ENCODE data around the gene RNU1-1. TPM values are rescaled to one million over a fixed set of nuclear protein-coding genes. Genes with fewer than 3 reads are reported as not detected.
"Not testable (repeated sequence)": the region's sequence is repeated elsewhere in the genome, so short reads cannot be mapped to it uniquely, and the experiment has no call there.

RNU1-1 gene
- total and polyA plus RNA-seq, 2 of the 8 experiments (the other 6 are each of a cell fraction or from before 2014, with no cell fraction given): 145 to 1,303 TPM

DNA sequence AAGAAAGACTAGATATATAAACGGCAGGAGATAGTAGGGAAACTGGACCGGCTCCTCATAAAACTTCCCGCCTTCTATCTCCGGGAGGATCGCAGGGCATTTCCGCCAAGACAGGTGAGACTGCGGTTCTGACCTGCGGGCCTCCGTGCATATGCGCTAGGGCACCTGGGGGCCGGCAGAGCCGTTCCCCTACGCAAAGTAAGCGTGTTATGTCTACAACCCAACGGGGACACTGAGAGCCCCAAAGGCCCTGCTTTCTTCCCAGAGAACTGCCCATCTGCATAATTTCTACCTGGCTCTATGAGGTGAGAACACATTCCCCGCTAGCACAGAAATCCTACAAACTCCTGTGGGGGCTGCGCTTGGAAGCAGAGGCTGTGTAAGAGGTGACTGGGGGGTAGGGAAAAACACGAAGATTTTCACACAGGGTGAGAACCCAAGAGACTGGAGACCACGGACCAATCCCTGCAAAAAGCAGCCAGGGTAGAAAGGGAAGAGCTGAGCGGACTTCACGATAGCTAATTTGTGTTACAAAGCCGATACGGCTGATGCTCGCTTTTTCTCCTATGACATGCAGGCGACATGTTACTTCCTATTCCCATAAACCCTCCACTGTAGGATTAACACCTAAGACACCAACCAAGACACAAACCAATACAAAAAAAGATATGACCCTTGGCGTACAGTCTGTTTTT is 526 bp downstream of the RNU1-1 start:
- not testable (repeated sequence) for H3K18ac ChIP-seq (ENCODE audit: extremely low read depth, low read length); H2BK15ac ChIP-seq (ENCODE audit: low read length); H3K23me2 ChIP-seq (ENCODE audit: low read depth, low read length); H3K79me1 ChIP-seq (ENCODE audit: low read depth, low read length); H3K36me3 ChIP-seq (ENCODE audit: control insufficient read depth in 2 of 4, insufficient read depth in 4 of 4, low read length in 3 of 4); H4K8ac ChIP-seq (ENCODE audit: extremely low read depth, insufficient read depth, low read length); H4K5ac ChIP-seq (ENCODE audit: insufficient read length, low read depth, low read length); H2AK5ac ChIP-seq (ENCODE audit: low read depth, low read length); H3K4me1 ChIP-seq (replicated peaks in 1 of 4; ENCODE audit: control insufficient read depth in 3 of 4, insufficient read depth in 4 of 4, low read length in 3 of 4); H3K23ac ChIP-seq (ENCODE audit: insufficient read length); H4K91ac ChIP-seq (replicated peaks; ENCODE audit: insufficient read length, low read length); H3K14ac ChIP-seq (ENCODE audit: insufficient read length); H3K27ac ChIP-seq (ENCODE audit: low read depth, low read length); H3K56ac ChIP-seq (replicated peaks; ENCODE audit: insufficient read length, low read depth, low read length); H2BK5ac ChIP-seq (ENCODE audit: low read depth, low read length); H3K79me2 ChIP-seq (ENCODE audit: control insufficient read depth in 1 of 2, insufficient read depth in 2 of 2, low read length in 2 of 2); H3K27me3 ChIP-seq (replicated peaks in 1 of 4; ENCODE audit: control insufficient read depth in 3 of 4, extremely low read depth in 1 of 4, insufficient read depth in 3 of 4, low read length in 3 of 4); H3K4ac ChIP-seq (replicated peaks; ENCODE audit: insufficient read length, low read depth, low read length); H2BK120ac ChIP-seq (replicated peaks; ENCODE audit: low read depth, low read length); H2AFZ ChIP-seq (ENCODE audit: low read length); H2BK12ac ChIP-seq (ENCODE audit: low read depth, low read length); H3K9me3 ChIP-seq (ENCODE audit: insufficient read depth in 2 of 2, low read depth in 1 of 2, low read length in 1 of 2); FAIRE-seq; H4K20me1 ChIP-seq (replicated peaks in 1 of 2; ENCODE audit: control insufficient read depth in 1 of 2, insufficient read depth in 2 of 2, low read length in 2 of 2); H2BK20ac ChIP-seq (ENCODE audit: low read length)
- ChIA-PET POLR2A (ENCODE audit: partially characterized antibody) (interaction anchor here (0.6 to 1.2 kb wide), 16 partner anchors 8 to 213 kb away, joined by 3 to 7 read pairs (median 3); no protein-coding TSS in a partner anchor), CTCF (ENCODE audit: partially characterized antibody) (interaction anchor here (1.1 kb wide), 1 partner anchor 107 kb away, joined by 3 read pairs; no protein-coding TSS in a partner anchor)
- Histone ChIP-seq H3K4me2 (ENCODE audit: insufficient read depth in 1 of 2, low read depth in 2 of 2, low read length in 2 of 2) (peak overlapping the region; percentile 58 to 64), H3K4me3 (ENCODE audit: extremely low read depth in 1 of 4, insufficient read depth in 2 of 4, low read depth in 3 of 4, low read length in 4 of 4) (peak overlapping the region in 2 of 4 experiments; percentile 33 to 49; a peak in 3 of 8 replicates), H3K9ac (replicated peaks in 1 of 4; ENCODE audit: extremely low read depth in 1 of 4, low read depth in 3 of 4, low read length in 3 of 4) (peak overlapping the region in 1 of 4 experiments; percentile 32; a peak in 1 of 7 replicates)
- WGBS, 2 experiments (ENCODE audit: extremely low coverage in 1 of 2, insufficient coverage in 1 of 2, insufficient read length in 1 of 2, insufficient replicate concordance in 2 of 2, low coverage in 1 of 2, low lambda C conversion rate in 2 of 2, missing lambda C conversion rate in 1 of 2): 1% methylated on average over 26 of the region's 26 CpGs; no CpG with 5 or more reads in 1 of the 2 experiments
- DNase-seq (ENCODE audit: low read depth in 1 of 2, low spot score in 2 of 2): peak; percentile 61 to 86
- TF ChIP-seq POLR2A (IDR thresholded peaks at IDR 0.05; ENCODE audit: control extremely low read depth in 1 of 2, low read depth in 2 of 2, low read length in 2 of 2) (peak; percentile 92 to 94), POLR2AphosphoS5 (IDR thresholded peaks at IDR 0.05; ENCODE audit: low read depth, low read length) (peak; percentile 72), SP4 (IDR thresholded peaks at IDR 0.05; ENCODE audit: low read length) (peak; percentile 68; the same call in 1 of the 2 replicates), TAF7 (optimal IDR thresholded peaks at IDR 0.05; ENCODE audit: borderline replicate concordance, low read depth, low read length) (peak; percentile 94)
- TF ChIP-seq, protein P1, sequence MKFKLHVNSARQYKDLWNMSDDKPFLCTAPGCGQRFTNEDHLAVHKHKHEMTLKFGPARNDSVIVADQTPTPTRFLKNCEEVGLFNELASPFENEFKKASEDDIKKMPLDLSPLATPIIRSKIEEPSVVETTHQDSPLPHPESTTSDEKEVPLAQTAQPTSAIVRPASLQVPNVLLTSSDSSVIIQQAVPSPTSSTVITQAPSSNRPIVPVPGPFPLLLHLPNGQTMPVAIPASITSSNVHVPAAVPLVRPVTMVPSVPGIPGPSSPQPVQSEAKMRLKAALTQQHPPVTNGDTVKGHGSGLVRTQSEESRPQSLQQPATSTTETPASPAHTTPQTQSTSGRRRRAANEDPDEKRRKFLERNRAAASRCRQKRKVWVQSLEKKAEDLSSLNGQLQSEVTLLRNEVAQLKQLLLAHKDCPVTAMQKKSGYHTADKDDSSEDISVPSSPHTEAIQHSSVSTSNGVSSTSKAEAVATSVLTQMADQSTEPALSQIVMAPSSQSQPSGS (IDR thresholded peaks at IDR 0.05; ENCODE audit: low read length): peak; percentile 85
- TF ChIP-seq, protein P2, sequence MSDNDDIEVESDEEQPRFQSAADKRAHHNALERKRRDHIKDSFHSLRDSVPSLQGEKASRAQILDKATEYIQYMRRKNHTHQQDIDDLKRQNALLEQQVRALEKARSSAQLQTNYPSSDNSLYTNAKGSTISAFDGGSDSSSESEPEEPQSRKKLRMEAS (IDR thresholded peaks at IDR 0.05): 0 out of 2 replicates have a peak, but pooled peaks have one; percentile 11

All from H1 (cell line).